HepG2 (cell line): Measurements from ENCODE around the gene FAAP100. TPM values are rescaled to one million over a fixed set of nuclear protein-coding genes. Genes with fewer than 3 reads are reported as not detected.

Source experiments
- ATF4 ChIP-seq, 2 experiments: fragments of 450-650 bp in 1 of 2; sonication (generic) in 1 of 2; formaldehyde crosslinking; IDR thresholded peaks; 2 replicates each; pipeline versions ENCODE4 v1.5.0 to v1.8.0; 2020 to 2022; ENCODE audit warnings: mild to moderate bottlenecking in 1 of 2, missing genetic modification reagents in 1 of 2
- FOSL1 ChIP-seq: sonication (generic); formaldehyde crosslinking; IDR thresholded peaks from 2 replicates; pipeline ENCODE4 v1.9.0; 2021; ENCODE audit warnings: missing genetic modification reagents, borderline replicate concordance
- FOXC1 ChIP-seq: sonication (generic); formaldehyde crosslinking; IDR thresholded peaks from 2 replicates; pipeline ENCODE4 v1.8.0; 2022; ENCODE audit warnings: mild to moderate bottlenecking, missing genetic modification reagents, borderline replicate concordance
- KAT8 ChIP-seq: IDR thresholded peaks from 2 replicates; pipeline ENCODE4 v1.6.1; 2016; ENCODE audit warnings: missing genetic modification reagents, missing compliant biosample characterization
- KLF9 ChIP-seq: IDR thresholded peaks from 2 replicates; pipeline ENCODE4 v1.6.1; 2016; ENCODE audit warnings: low read depth
- MAFK ChIP-seq, 2 experiments: IDR thresholded peaks in 1 of 2; conservative IDR thresholded peaks in 1 of 2; 2 replicates each; pipeline ENCODE4 v1.6.1; 2011; ENCODE audit warnings: improper control_type of control experiment in 2 of 2, low read length in 2 of 2
- TAF15 ChIP-seq: fragments of 200-400 bp; formaldehyde crosslinking; IDR thresholded peaks from one replicate; pipeline ENCODE4 v1.6.1; 2018; ENCODE audit warnings: mild to moderate bottlenecking, low read depth, low read length; ENCODE audit not compliant: poor library complexity, severe bottlenecking
- TCF7 ChIP-seq: sonication (generic); IDR thresholded peaks from 2 replicates; pipeline ENCODE4 v1.6.1; 2016; ENCODE audit warnings: antibody characterized with exemption, low read depth
- TEAD2 ChIP-seq: sonication (generic); formaldehyde crosslinking; IDR thresholded peaks from 2 replicates; pipeline ENCODE4 v1.9.0; 2021; ENCODE audit warnings: missing genetic modification reagents
- UBTF ChIP-seq: sonication (generic); formaldehyde crosslinking; IDR thresholded peaks from 2 replicates; pipeline ENCODE4 v1.4.0; 2020; ENCODE audit warnings: mild to moderate bottlenecking, missing genetic modification reagents
- ZFP90 ChIP-seq: sonication (generic); formaldehyde crosslinking; IDR thresholded peaks from 2 replicates; pipeline ENCODE4 v1.8.0; 2022; ENCODE audit warnings: missing genetic modification reagents, mild to moderate bottlenecking, inconsistent platforms, borderline replicate concordance
- ZNF451 ChIP-seq: sonication (generic); formaldehyde crosslinking; IDR thresholded peaks from 2 replicates; pipeline ENCODE4 v1.5.0; 2020; ENCODE audit warnings: mild to moderate bottlenecking, missing genetic modification reagents
- ZNF513 ChIP-seq: sonication (generic); formaldehyde crosslinking; conservative IDR thresholded peaks from 2 replicates; pipeline ENCODE4 v1.5.0; 2020; ENCODE audit warnings: missing genetic modification reagents
- ZNF644 ChIP-seq: IDR thresholded peaks from 2 replicates; pipeline ENCODE4 v1.6.1; 2016; ENCODE audit warnings: low read depth
- ZNF740 ChIP-seq: sonication (generic); formaldehyde crosslinking; IDR thresholded peaks from 2 replicates; pipeline ENCODE4 v1.4.0; 2020; ENCODE audit warnings: missing genetic modification reagents
- ZNF75D ChIP-seq: sonication (generic); formaldehyde crosslinking; IDR thresholded peaks from 2 replicates; pipeline ENCODE4 v1.8.1; 2023; ENCODE audit warnings: missing genetic modification reagents, mild to moderate bottlenecking, borderline replicate concordance
- ZNF761 ChIP-seq: sonication (generic); formaldehyde crosslinking; conservative IDR thresholded peaks from 2 replicates; pipeline ENCODE4 v1.4.0; 2020; ENCODE audit warnings: mild to moderate bottlenecking, missing genetic modification reagents
- ZNF782 ChIP-seq: sonication (generic); formaldehyde crosslinking; IDR thresholded peaks from 2 replicates; pipeline ENCODE4 v1.4.0; 2020; ENCODE audit warnings: missing genetic modification reagents, mild to moderate bottlenecking, borderline replicate concordance
- polyA plus RNA-seq, 8 experiments: library from polyadenylated mRNA; depleted of rRNA in 3 of 8; stranded (reverse) in 7 of 8; unstranded in 1 of 8; fragments of >200 nt; fragmentation: Illumina TruSeq in 4 of 8; extraction: Trizol in 4 of 8; gene quantifications; 2 replicates each; pipeline versions ENCODE4 v1.2.1 to v1.2.3, GENCODE V29; 2011 to 2016; ENCODE audit warnings: low read depth in 4 of 8, missing spikeins in 1 of 8, mixed read lengths in 1 of 8; ENCODE audit not compliant: insufficient read depth in 1 of 8
- total RNA-seq, 5 experiments: library from RNA; depleted of rRNA; stranded (reverse); fragments of >200 nt; fragmentation: Illumina TruSeq; extraction: Trizol; gene quantifications; 2 replicates each; pipeline ENCODE4 v1.2.3, GENCODE V29; 2016; ENCODE audit warnings: low read depth in 1 of 5
- TF ChIP-seq, protein P1 (sequence below): sonication (generic); formaldehyde crosslinking; IDR thresholded peaks from 2 replicates; pipeline ENCODE4 v1.8.1; 2023; ENCODE audit warnings: mild to moderate bottlenecking, missing genetic modification reagents
- TF ChIP-seq, protein P2 (sequence below): sonication (generic); formaldehyde crosslinking; IDR thresholded peaks from 2 replicates; pipeline ENCODE4 v1.4.0; 2020; ENCODE audit warnings: missing genetic modification reagents

FAAP100 gene
- total and polyA plus RNA-seq, 2 of the 13 experiments (the other 11 are each of a cell fraction or from before 2014, with no cell fraction given): 7.6 to 20.8 TPM

DNA sequence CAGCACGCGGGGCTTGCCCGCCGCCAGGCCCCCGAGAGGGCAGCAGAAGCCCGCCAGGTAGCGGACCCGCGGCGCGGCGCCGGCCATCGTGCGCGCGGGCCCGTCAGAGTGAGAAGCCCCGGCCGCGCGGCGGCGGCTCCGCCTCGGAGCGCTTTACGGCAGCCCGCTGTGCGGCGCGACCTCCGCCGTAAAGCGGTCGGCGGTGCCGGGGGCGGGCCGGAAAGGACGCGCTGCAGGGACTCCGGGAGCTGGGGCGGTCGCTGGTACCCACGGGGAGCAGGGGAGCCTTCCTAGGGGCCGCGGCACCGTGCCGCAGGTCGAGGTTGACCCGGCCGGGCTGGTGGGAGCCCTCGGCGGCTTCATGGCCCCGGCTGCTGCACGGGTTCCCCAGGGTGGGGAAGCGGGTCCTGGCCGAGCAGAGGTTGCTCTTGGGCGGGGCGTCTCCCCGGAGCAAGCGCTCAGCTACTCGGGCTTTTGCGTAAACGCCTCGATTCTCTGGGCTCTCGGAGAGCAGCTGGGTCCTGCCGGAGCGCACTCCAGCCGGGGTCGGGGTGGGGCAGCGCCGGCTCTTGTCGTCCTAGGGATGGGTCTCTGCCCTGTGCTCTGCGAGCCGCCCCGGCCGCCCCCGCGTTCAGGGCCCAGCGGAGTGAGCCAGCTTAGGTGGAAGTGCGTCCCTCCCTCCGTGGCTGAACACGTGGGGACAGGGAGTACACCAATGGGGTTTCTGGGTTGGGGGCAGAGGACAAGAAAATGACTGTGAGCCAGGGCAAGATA, at the start of gene FAAP100 (continued):
- TF ChIP-seq ZFP90 (CRISPR knock-in tag): peak; percentile 24; the same call in 1 of the 2 replicates
- TF ChIP-seq TCF7: no peak
- TF ChIP-seq ZNF740 (CRISPR knock-in tag): 0 out of 2 replicates have a peak, but pooled peaks have one; percentile 30
- no peak for TF ChIP-seq MAFK (conservative IDR thresholded peaks at IDR 0.05 in 1 of 2, IDR thresholded peaks at IDR 0.05 in 1 of 2; ENCODE audit: low read length in 2 of 2)
- 0 out of 2 replicates have a peak, but pooled peaks have one; percentile 52 for TF ChIP-seq TEAD2 (CRISPR knock-in tag)
- TF ChIP-seq KAT8: peak; percentile 88; the same call in 1 of the 2 replicates
- no peak; the same call in none of the 2 replicates for TF ChIP-seq ZNF451 (CRISPR knock-in tag)
- no peak for TF ChIP-seq ZNF644 (CRISPR knock-in tag)
- peak; percentile 60 for TF ChIP-seq UBTF (CRISPR knock-in tag)
- TF ChIP-seq ZNF761 (CRISPR knock-in tag): peak; percentile 47; the same call in 1 of the 2 replicates
- no peak for TF ChIP-seq FOSL1 (CRISPR knock-in tag)
- TF ChIP-seq KLF9 (CRISPR knock-in tag): no peak
- no peak for TF ChIP-seq TAF15
- no peak for TF ChIP-seq ZNF513
- TF ChIP-seq, protein P1, sequence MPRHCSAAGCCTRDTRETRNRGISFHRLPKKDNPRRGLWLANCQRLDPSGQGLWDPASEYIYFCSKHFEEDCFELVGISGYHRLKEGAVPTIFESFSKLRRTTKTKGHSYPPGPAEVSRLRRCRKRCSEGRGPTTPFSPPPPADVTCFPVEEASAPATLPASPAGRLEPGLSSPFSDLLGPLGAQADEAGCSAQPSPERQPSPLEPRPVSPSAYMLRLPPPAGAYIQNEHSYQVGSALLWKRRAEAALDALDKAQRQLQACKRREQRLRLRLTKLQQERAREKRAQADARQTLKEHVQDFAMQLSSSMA (CRISPR knock-in tag): peak; percentile 35; the same call in 1 of the 2 replicates
- peak; percentile 28; the same call in 1 of the 2 replicates for TF ChIP-seq ZNF75D (CRISPR knock-in tag)
- peak in 1 of 2 experiments; percentile 56; a peak in 1 of 4 replicates for TF ChIP-seq ATF4 (CRISPR knock-in tag; IDR thresholded peaks at IDR 0.05)
- TF ChIP-seq, protein P2, sequence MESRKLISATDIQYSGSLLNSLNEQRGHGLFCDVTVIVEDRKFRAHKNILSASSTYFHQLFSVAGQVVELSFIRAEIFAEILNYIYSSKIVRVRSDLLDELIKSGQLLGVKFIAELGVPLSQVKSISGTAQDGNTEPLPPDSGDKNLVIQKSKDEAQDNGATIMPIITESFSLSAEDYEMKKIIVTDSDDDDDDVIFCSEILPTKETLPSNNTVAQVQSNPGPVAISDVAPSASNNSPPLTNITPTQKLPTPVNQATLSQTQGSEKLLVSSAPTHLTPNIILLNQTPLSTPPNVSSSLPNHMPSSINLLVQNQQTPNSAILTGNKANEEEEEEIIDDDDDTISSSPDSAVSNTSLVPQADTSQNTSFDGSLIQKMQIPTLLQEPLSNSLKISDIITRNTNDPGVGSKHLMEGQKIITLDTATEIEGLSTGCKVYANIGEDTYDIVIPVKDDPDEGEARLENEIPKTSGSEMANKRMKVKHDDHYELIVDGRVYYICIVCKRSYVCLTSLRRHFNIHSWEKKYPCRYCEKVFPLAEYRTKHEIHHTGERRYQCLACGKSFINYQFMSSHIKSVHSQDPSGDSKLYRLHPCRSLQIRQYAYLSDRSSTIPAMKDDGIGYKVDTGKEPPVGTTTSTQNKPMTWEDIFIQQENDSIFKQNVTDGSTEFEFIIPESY (CRISPR knock-in tag): no peak
- no peak for TF ChIP-seq ZNF782 (CRISPR knock-in tag)
- TF ChIP-seq FOXC1 (CRISPR knock-in tag): no peak
